ENCODE data around the gene SFSWAP.
"Not testable (repeated sequence)": the region's sequence is repeated elsewhere in the genome, so short reads cannot be mapped to it uniquely, and the experiment has no call there.

Gene SFSWAP

GRCh38 chr12:131679186-131679585 lies 31.7 kb upstream of the SFSWAP start:
- DNase-seq (ENCODE audit: low read depth in 3 of 3, low spot score in 1 of 3): not testable (repeated sequence)

- DNase-seq (ENCODE audit: low read depth in 3 of 3, low spot score in 1 of 3): not testable (repeated sequence)
Measured at GRCh38 chr12:131679816-131680215, 31.1 kb upstream of the SFSWAP start.

- DNase-seq (ENCODE audit: low read depth in 3 of 3, low spot score in 1 of 3): not testable (repeated sequence)
Measured at GRCh38 chr12:131680392-131681256, 30.3 kb upstream of the SFSWAP start.

GRCh38 chr12:131681257-131681620 lies 29.7 kb upstream of the SFSWAP start:
- DNase-seq (ENCODE audit: low read depth in 3 of 3, low spot score in 1 of 3): no peak

- peak in 1 of 3 donors; percentile 8 for DNase-seq (ENCODE audit: low read depth in 3 of 3, low spot score in 1 of 3)
Measured at GRCh38 chr12:131681746-131682509, 29.0 kb upstream of the SFSWAP start.

- no peak for DNase-seq (ENCODE audit: low read depth in 3 of 3, low spot score in 1 of 3)
Measured at GRCh38 chr12:131682510-131682895, 28.4 kb upstream of the SFSWAP start.

GRCh38 chr12:131683266-131684014 lies 27.4 kb upstream of the SFSWAP start:
- no peak for DNase-seq (ENCODE audit: low read depth in 3 of 3, low spot score in 1 of 3)

- DNase-seq (ENCODE audit: low read depth in 3 of 3, low spot score in 1 of 3): no peak
Measured at GRCh38 chr12:131684015-131684725, 26.7 kb upstream of the SFSWAP start.

- DNase-seq (ENCODE audit: low read depth in 3 of 3, low spot score in 1 of 3): no peak
Measured at GRCh38 chr12:131687346-131688125, 23.4 kb upstream of the SFSWAP start.

GRCh38 chr12:131688131-131688844 lies 22.6 kb upstream of the SFSWAP start:
- no peak for DNase-seq (ENCODE audit: low read depth in 3 of 3, low spot score in 1 of 3)

- DNase-seq (ENCODE audit: low read depth in 3 of 3, low spot score in 1 of 3): no peak
Measured at GRCh38 chr12:131688845-131689154, 22.1 kb upstream of the SFSWAP start.

GRCh38 chr12:131690320-131690719 lies 20.6 kb upstream of the SFSWAP start:
- no peak for DNase-seq (ENCODE audit: low read depth in 3 of 3, low spot score in 1 of 3)

GRCh38 chr12:131692431-131692830 lies 18.5 kb upstream of the SFSWAP start:
- no peak for DNase-seq (ENCODE audit: low read depth in 3 of 3, low spot score in 1 of 3)

- no peak for DNase-seq (ENCODE audit: low read depth in 3 of 3, low spot score in 1 of 3)
Measured at GRCh38 chr12:131693149-131693548, 17.7 kb upstream of the SFSWAP start.

GRCh38 chr12:131694116-131694838 lies 16.6 kb upstream of the SFSWAP start:
- DNase-seq (ENCODE audit: low read depth in 3 of 3, low spot score in 1 of 3): no peak

GRCh38 chr12:131695968-131696367 lies 14.9 kb upstream of the SFSWAP start:
- DNase-seq (ENCODE audit: low read depth in 3 of 3, low spot score in 1 of 3): no peak

GRCh38 chr12:131698286-131698685 lies 12.6 kb upstream of the SFSWAP start:
- DNase-seq (ENCODE audit: low read depth in 3 of 3, low spot score in 1 of 3): no peak

GRCh38 chr12:131699434-131699833 lies 11.5 kb upstream of the SFSWAP start:
- no peak for DNase-seq (ENCODE audit: low read depth in 3 of 3, low spot score in 1 of 3)

- DNase-seq (ENCODE audit: low read depth in 3 of 3, low spot score in 1 of 3): no peak
Measured at GRCh38 chr12:131700271-131700670, 10.6 kb upstream of the SFSWAP start.

Measured in stimulated activated CD4-positive, alpha-beta T cell treated with anti-CD3 and anti-CD28 coated beads, TNF-alpha, amount 100 ng/mL, for 1 hour (primary cell).